Islet precursor cell (in vitro differentiated cells): ENCODE results near the gene CARD8.
A peak's percentile ranks its signal among the peaks of the same experiment; 100 is the strongest.

Source experiments
- DNase-seq: peaks from one replicate; pipeline ENCODE4 v3.0.0-alpha.2; 2018

The CARD8 gene

DNA sequence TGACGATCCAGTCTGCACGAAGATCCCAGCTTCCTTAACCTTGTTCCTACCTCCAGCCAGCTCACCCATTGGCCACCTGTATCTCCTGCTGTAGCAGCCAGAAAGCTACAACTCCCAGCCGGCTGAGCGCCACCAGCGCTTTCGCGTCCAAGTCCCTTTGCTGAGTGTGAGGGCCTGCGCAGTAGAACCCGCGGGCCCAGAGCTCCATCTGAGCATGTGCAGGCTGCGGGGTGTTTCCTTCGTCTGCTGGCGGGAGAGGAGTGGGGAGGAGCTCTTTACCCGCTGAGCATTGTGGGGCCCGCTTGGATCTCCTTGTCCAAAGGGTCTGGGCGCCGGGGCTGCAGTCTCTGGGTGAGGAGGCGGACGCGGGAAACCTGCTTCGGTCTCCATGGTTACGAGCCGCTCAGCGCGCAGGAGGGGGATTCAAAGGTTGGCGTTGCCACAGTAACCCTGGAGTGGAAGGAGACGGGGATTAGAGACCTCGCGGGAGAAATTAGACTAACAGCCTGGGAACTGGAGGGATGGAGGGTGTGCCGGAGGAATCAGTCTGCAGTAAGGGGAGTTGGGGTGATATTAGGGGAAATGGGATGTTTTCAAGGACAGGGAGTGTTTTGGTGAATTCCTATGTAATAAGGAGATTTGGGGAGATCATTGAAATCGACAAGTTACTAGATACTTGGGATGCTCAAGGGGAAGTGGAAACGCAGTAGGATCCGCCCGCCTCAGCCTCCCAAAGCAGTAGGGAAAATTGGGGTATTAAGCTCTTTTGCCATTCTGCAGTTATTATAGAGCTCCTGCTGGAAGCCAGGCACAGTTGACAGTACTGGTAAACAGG lies 51.7 kb downstream of the CARD8 start:
- DNase-seq: peak; percentile 100

DNA sequence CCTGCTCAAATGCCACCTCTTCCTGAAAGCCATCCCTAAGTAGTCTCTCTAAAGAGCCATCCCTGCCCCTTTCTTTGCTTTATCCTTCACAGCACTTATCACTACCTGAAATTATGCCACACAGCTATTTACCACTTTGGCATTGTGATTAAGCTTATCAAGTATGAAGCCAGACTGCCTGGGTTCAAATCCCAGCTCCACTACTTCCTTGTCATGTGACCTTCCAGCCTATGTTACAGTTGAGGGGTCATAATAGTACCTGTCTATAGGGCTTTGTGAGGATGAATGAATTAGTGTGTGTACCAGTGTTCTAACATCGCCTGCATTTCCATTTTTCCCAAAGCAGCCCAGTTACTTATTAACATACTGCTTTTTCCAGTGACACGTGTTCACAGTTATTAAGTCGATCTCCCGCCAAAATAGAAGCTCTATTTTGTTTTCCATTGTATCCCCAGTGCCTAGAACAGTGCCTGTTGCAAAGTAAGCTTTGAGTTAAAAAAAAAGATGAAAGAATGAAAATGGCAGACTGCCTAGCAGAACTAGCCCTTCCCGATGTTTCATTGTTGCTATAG lies 52.4 kb downstream of the CARD8 start:
- no peak for DNase-seq

DNA sequence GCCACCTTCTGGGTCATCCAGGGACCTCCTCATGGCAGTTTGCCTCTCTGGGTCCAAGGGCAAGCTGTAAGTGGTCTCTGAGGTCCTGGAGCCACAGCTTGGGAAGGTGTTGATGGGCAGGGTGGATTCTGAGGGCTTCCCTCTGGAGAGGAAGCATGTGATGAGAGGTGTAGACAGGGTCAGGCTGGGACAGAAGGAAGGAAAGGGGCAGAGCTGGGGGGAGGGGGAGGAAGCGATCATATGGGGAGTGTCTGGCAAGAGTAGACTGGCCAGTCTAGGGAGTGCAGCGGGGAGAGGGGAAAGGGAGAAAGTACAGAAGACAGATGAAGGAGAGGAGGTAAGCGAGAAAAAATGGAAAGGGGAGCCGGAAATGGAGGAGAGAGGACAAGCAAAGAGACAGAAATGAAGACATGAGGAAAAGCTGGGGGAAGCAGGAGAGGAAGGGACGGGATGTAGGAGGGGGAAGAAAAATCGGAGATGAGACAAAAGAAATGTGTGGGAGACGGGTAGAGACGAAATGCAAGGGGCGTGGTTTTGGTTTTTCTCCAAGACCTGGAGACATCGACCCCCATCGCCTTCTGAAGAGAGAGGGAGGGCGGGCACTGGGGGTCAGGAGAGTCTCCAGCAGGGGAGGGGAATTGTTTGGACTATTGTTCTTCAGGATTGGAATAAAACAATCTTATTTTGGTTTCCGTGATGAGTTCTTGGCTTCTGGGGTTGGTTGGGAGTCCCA lies 58.6 kb downstream of the CARD8 start:
- no peak for DNase-seq

DNA sequence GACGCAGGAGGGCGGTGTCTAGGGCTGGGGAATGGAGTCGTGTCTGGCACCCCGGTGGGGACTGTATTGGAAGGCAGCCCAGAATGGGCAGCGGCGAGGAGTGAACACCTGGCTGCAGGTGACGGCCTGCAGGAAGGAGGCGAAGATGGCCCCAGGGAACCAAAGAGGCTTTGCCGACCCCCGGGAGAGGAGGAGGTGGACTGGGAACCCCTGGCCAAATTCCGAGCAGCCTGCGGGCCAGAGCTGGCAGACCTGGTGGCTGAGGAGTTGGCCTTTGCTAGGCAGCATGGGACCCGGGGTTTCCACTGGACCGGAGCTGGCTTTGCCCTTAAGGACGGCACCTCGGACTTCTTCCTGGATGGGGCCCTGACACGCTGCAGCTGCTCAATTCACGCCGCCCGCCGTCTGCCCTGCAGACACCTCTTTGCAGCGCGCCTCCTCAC lies 59.4 kb downstream of the CARD8 start:
- DNase-seq: no peak

DNA sequence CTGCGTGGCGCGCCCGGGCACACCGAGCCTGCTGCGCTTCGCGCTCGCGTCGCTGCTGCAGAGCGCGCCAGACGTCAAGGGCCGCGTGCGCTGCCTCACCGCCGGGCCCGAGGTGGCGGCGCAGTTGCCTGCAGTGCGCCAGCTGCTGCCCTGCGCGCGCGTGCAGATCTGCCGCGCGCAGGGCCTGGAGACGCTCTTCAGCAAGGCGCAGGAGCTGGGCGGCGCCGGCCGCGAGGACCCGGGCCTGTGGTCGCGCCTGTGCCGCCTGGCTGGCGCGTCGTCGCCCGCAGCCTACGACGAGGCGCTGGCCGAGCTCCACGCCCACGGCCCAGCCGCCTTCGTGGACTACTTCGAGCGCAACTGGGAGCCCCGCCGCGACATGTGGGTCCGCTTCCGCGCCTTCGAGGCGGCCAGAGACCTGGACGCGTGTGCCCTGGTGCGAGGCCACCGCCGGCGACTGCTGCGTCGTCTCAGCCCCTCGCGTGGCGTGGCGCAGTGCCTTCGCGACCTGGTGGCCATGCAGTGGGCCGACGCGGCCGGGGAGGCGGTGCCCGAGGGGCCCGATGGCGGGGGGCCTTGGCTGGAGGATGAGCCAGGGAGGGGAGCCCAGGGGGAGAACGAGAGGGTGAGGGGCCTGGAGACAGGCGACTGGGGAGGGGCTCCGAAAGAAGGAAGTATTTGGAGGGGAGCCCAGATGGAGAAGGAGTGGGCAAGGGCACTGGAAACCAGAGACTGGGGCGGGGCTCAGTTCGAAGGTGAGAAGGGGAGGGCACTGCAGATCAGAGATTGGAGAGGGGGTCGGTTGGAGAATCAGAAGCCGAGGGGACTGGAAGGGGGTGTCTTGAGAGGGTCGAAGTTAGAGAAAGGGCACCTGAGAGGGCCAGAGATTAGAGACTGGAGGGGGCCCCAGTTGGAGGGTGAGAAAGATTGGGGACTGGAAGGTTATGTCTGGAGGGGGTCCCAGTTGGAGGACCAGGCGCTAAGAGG lies 60.6 kb downstream of the CARD8 start:
- no peak for DNase-seq

DNA sequence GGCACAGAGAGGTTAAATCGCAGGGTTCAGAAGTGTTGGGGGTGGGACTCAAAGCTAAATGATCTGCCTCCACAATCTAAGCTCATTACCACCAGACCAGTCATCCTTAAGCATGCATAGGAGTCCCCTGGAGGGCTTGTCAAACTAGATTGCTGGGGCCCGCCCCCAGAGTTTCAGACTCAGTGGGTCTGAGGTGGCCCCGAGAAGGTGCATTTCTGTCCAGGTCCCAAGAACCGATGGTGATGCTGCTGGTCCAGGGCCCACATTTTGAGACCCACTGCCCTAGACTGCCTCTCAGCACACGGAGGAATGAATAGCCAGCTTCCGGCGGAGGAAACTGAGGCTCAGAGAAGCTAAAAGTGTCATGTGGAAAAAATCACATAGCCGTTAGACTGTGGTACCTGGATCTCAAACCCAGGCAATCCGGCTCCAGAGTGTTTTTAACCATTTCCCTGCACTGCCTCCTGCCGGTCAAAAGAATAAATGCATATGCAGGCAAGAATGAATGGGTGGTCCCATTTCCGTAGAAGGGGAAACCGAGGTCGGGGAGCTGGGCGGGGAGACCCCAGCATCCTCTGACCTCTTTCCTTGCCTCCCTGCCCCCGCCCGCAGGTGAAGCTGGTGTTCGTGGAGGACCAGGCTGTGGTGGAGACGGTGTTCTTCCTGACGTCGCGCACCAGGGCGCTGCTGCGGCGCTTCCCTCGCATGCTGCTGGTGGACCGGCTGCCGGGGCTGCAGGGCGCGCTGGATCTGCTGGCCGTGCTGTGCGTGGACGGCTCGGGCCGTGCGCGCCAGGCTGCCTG lies 61.5 kb downstream of the CARD8 start:
- DNase-seq: no peak

DNA sequence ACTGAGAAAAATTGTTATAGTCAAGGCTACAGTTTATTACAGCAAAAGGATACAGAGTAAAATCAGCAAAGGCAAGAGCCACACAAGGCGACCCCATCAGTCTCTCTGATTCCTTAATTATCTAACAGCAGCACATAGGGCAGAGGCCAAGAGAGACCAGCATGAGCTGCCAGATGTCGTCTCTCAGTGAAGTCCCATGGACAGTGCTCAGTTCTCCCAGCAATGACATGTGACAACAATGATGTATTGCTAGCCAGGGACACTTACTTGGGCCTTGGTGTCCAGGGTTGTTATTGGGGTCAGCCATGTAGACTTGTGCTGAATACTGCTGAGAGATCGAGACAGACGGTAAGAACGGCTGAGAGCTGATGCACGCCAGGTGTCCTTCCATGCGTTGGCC lies 63.0 kb downstream of the CARD8 start:
- no peak for DNase-seq

DNA sequence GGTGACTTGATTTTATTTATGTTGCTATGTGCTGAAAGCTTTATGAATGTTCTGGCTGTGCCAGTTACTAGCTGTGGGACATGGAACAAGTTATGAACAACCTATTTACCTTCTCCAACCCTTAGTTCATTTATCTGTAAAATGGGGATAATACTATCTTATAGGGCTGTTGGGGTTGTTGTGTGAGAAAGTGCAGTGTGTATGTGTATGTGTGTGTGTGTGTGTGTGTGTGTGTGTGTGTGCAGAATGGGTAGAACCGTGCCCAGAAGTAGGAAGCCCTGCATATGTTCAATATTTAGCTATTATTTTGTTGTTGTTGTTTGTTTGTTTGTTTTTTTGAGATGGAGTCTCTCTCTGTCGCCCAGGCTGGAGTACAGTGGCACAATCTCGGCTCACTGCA lies 64.8 kb downstream of the CARD8 start:
- DNase-seq: no peak

DNA sequence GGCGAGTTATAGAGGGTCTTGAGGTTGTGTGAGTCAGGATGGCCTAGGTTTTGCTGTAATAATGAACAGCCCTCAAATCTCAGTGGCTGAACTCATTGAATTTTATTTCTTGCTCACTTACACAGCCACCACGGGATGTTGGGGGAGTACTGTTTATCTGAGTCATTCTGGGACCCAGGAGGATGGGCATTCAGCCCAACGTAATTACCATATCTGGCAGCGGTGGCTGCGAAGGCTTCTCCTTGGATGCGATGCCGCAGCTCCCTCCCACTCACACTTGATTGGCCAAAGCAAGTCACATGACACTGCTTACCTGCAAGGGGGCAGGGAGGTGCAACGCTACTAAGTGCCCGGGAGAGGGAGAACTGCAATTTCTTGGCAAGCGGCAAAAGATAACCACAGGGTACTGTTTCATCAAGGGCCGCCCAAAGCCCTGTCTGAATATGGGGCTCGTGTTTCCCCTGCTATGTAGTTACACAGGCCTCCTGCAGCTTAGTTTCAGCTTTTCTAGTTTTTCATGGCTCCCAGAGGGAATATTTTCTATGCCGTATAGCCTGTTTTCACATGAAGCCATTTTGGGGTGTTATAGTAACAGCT lies 65.3 kb downstream of the CARD8 start:
- peak; percentile 95 for DNase-seq

DNA sequence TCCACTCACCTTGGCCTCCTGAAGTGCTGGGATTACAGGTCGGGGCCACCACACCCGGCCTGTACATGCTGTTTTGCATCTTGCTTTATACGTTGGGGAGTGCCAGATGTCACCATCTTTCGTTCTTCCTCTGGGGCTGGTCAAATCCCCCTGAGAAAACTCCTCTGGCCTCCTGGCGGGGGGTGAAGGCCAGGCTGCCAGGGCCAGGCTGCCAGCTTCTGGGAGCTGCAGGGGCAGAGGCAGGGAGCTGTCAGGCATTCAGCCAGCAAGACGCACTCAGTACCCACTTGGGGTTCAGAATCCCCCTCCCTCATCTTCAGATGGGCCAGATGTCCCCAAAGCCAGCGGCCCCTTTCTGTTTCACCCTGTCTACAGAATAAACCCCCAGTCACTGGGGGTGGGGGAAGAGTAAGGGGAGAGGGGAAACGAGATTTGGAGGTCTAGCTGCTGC lies 69.1 kb downstream of the CARD8 start:
- no peak for DNase-seq

DNA sequence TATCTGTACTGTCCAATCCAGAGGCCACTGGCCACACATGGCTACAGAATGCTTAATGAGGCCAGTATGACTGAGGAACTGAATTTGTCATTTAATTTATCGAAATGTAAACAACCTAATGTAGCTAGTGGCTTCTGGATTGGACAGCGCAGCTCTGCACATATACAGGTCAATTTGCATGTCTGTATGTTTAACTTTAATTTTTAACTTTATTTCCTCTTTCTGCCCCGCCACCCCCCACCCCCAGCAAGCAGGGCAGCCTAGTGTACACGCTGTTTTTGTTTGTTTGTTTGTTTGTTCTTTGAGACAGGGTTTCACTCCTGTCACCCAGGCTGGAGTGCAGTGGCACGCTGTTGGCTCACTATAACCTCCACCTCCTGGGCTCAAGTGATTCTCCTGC lies 69.7 kb downstream of the CARD8 start:
- no peak for DNase-seq

DNA sequence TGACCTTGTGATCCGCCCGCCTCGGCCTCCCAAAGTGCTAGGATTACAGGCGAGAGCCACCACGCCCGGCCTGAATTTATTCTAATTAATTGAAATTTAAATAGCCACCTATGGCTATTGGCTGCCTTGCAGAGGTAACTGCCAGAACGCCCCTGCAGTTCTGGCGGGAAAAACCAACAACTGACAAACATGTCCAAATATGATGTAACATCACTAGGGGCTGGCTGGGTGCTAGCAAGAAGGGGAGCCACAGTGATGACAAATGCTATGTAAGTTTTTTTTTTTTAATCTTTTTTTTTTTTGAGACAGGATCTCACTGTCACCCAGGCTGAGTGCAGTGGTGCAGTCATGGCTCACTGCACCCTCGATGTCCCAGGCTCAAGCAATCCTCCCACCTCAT lies 72.4 kb downstream of the CARD8 start:
- DNase-seq: no peak

DNA sequence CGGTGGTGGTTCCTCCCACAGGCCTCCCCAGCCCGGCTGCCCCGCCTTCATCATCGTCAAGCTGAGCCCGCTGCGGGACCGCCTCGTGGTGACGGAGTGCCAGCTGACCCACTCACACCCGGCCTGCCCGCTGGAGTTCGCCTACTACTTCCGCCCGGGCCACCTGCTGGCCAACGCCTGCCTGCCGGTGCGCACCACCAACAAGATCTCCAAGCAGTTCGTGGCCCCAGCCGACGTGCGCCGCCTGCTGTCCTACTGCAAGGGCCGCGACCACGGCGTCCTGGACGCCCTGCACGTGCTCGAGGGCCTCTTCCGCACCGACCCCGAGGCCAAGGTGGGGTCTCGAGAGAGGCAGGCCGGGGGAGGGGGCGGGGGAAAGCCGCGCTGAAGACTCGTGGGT lies 73.3 kb downstream of the CARD8 start:
- DNase-seq: no peak

DNA sequence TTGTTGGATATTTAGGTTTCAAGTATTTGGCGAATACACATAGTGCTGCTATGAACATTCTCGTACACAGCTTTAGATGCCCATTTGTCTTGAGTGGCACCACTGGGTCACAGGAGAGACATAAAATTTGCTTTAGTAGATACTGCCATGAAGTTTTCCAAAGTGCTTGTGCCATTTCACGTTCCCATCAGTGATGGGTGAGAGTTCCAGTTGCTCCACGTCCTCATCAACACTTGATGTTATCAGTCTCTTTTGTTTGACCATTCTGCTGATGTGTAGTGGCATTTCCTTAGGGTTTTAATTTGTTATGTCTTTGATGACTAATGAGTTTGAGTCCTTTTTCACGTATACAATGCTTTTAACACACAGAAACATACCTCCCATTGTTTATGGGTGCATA lies 74.2 kb downstream of the CARD8 start:
- DNase-seq: no peak

DNA sequence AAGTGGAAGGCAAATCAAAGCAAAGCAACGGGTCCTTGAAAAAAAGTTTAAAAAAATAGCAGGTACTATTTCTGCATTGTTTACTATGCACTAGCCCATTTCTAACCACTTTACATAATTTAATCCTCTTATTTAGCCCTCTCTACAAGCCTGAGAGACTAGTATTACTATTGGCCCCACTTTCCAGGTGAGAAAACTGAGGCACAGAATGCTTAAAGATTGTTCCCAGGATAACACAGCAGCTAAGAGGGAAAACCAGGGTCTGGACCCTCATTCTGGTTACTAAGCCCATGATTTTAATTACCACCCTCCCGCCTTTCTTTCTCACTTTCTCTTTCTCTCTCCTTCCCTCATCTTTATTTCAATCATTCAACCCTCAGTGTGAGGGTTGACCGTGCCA lies 79.5 kb downstream of the CARD8 start:
- DNase-seq: no peak

DNA sequence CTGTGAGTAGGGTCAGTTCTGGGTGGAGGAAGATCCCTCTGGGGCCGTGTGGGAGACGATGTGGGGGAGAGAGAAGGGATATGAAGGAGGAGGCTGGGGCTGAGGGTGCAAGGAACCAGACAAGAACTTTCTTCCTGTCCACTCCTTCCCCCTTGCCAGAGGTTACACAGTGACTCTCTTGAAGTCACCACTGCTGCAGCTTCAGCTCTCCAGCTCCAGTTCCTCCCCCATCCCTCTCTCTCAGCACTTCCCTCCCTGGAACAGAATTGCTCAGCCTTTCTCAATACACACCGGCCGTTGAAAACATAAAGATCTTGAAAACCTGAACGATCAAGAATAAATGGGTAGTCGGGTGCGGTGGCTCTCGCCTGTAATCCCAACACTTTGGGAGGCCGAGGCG lies 80.1 kb downstream of the CARD8 start:
- DNase-seq: no peak

DNA sequence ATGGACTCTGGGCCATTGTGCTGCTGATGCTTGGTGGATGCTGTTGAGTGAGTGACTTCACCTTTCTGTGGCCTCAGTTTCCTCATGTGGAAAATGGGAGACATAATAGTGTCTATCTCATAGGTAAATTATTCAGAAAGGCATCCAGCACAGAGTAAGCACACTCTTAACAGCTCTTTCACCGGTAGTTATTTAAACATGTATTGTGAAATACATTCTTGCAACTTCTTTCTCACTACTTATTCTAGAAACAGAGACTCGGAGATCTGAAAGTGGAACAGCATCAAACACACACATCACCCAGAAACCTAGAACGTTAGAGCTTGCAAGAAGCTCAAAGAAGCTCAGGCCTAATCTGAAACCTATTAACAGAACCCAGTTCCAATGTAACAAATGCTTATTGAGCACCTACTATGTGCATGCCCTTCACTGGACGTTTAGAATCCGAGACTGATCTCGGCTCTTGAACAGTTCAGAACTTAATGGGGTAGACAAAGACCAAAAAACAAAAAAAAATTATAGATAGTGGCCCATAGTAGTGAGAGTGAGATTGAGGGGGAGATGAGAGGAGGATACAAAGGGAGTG lies 81.2 kb downstream of the CARD8 start:
- DNase-seq: no peak

DNA sequence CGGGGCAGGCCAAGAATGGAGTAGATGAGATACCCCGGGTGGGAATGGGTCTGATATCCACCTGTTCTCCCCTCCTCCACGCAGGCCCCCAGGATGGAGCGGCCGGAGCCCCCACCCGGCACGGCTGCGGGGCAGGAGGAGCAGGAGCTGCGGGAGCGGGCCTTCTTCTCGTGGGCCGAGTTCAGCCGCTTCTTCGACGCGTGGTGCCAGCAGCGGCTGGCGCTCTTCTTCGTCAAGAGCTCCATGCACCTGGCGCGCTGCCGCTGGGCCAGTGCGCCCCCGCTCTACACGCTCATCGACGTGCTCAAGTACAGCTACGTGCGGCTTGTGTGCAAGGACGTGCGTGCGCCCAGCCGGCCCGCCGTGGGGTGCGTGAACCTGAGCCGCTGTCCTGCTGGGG lies 84.0 kb downstream of the CARD8 start:
- no peak for DNase-seq

DNA sequence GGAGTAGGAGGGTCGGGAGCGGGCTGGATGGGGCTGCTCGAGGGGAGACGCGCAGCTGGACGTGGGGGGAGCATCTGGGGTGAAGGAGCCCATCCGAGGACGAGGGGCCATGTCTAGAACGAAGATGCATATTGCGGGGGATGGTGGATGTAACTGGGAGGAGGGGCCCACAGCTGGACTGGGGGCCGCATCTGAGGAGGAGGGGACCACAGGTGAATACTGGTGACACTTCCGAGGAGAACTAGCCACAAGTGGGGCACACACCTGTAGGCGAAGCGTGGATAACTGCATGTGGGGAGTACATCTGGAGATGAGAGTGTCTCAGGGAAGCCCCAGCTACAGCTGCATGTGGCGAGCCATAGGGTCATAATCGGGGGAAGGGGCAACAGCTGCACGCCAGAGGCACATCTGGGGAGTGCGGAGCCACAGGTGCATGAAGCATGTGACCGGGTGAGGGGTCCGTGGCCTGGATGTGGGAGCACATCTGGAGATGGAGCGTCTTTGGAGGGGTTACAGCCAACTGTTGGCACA lies 84.8 kb downstream of the CARD8 start:
- no peak for DNase-seq

DNA sequence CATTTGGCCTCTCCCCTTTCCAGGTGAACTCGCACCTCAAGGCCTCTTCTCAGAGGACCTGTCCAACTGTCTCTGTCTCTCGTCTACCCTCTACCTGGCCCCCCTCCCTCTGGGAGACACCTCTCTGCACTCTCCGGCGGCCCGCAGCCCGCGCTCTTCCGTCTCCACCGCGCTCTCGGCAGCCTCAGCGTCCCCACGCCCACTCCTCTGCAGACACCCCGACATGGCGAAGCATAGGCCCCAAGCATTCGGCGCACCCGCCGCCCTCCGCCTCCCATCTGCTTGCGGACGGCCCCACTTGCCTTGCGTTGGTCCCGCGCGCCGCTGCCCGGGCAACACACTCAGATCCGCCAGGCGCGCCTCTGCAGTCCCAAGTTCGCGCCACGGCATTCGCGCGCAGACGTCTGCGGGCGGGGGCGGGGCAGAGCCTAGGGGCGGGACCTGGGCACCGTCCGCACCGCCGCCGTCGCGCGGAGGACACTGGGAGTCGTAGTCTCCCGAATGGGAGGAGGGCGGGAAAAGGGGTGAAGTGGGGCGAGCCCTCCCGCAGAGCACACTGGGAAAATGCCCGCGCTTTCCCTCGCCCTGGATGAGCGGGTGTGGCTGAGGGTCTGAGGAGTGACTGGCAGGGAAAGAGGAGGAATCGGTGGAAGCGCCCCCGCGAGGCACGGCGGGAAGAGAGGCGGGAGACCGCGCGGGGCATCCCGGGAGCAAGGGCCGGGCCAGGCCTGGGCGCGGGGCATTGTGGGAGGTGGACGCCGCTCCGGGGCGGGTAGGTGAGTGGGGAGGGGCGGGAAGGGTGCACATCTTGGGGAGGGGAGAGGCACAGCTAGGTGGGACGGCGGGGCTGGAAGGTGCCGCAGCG lies 85.5 kb downstream of the CARD8 start, which contains the start of the genes LIG1 and ZSWIM9:
Gene LIG1, minus strand, starts transcription at position 406 of the 865 bp plus-strand sequence. CDS start 4,778 bp downstream, outside the sequence.
Gene ZSWIM9, plus strand, starts transcription at position 742 of the 865 bp plus-strand sequence. CDS start 1,123 bp downstream, outside the sequence.
- peak; percentile 97 for DNase-seq
